ENCODE data around the gene ADAMTS14.

ADAMTS14 gene

GRCh38 chr10:70704211-70704610 lies 31.9 kb downstream of the ADAMTS14 start:
- TF ChIP-seq EP300 (IDR thresholded peaks at IDR 0.05; ENCODE audit: borderline replicate concordance) = no peak
- TF ChIP-seq FOXM1 (IDR thresholded peaks at IDR 0.05; ENCODE audit: borderline replicate concordance, low read depth) = no peak
- TF ChIP-seq REST (IDR thresholded peaks at IDR 0.05; ENCODE audit: low read depth) = no peak
- no peak for TF ChIP-seq ZBTB7A (IDR thresholded peaks at IDR 0.05; ENCODE audit: low read depth)
- TF ChIP-seq YY1 (IDR thresholded peaks at IDR 0.05; ENCODE audit: low read depth) = no peak

DNA sequence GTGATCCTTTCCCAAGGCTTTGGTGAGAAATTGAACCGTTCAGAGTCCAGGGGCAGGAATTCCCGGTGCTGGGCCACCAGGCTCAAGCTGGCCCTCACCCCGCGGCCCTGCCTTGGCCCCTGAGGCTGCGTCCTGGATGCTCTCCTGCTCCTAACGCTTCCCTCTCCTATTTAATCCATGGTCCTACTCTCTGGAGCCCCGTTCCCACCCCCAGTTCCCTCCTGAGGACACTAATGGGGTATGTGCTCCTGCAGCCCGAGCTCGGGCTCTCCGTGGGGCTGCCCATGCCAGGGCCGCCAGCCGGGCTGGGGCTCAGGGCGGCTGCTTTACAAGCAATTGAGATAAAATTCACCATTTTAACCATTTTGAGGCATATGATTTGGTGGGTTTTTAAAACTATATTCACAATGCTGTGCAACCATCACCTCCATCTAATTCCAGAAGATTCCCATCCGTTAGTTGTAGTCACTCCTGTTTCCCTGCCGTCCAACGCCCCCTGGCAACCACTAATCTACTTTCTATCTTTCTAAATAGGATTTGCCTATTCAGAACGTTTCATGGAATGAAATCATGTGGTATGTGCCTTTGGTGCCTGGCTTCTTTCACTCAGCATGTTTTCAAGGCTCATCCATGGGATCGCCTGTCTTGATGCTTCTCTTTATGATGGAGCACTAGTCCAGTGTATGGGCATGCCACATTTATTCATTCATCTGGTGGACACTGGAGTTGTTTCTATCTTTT lies 33.0 kb downstream of the ADAMTS14 start:
- TF ChIP-seq NFIC (IDR thresholded peaks at IDR 0.05) = no peak
- TF ChIP-seq EGR1 (IDR thresholded peaks at IDR 0.05) = no peak
- TF ChIP-seq EP300 (IDR thresholded peaks at IDR 0.05; ENCODE audit: borderline replicate concordance) = no peak
- no peak for TF ChIP-seq YY1 (IDR thresholded peaks at IDR 0.05; ENCODE audit: low read depth)
- no peak for TF ChIP-seq USF1 (IDR thresholded peaks at IDR 0.05)
- TF ChIP-seq TAF1 (IDR thresholded peaks at IDR 0.05; ENCODE audit: low read depth) = no peak
- TF ChIP-seq CREB1 (IDR thresholded peaks at IDR 0.05; ENCODE audit: low read depth) = no peak
- no peak for TF ChIP-seq REST (IDR thresholded peaks at IDR 0.05; ENCODE audit: low read depth)
- TF ChIP-seq CEBPB (IDR thresholded peaks at IDR 0.05) = no peak
- TF ChIP-seq RAD21 (IDR thresholded peaks at IDR 0.05; ENCODE audit: low read depth) = no peak
- TF ChIP-seq ZBTB7A (IDR thresholded peaks at IDR 0.05; ENCODE audit: low read depth) = no peak
- no peak for TF ChIP-seq FOXM1 (IDR thresholded peaks at IDR 0.05; ENCODE audit: borderline replicate concordance, low read depth)

DNA sequence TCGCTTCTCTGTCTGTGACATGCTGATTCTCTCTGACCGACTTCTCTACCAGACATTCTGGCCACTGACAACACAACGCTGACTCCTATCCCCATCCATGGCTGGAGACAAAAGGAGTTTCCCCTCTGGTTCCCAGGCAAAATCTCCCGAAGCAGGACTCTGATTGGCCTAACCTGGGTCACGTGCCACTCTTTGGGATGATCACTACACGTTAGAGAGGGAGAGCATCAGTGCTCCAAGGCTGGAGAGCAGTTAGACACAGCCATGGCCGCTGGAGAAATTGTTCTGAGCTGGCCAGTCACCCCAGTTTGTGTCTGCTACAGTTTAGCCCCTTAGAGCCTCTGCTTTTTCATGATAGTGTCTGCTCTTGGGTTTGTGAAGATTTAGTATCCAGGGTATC lies 38.9 kb downstream of the ADAMTS14 start:
- TF ChIP-seq USF1 (IDR thresholded peaks at IDR 0.05) (peak; percentile 61), RAD21 (IDR thresholded peaks at IDR 0.05; ENCODE audit: low read depth) (no peak)

DNA sequence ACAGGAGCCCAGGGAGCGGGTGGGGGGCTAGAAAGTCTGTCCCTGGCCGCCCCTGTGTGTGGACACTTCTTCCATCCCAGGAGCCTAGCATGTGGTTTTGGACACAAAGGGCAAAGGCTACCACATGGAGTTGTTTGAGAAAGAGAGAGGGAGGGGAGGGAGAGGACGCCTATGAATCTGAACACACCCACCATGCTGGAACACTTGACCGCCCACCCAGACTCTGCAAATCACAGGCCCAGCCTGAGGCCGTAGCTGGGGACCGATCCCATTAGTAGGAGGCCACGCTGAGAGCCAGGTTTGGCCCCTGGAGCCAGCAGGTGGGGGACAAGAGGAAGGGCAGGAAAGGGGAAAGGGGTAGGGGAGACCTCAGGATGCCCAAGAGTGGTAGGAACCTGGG lies 39.6 kb downstream of the ADAMTS14 start:
- TF ChIP-seq CEBPB (IDR thresholded peaks at IDR 0.05) = no peak
- TF ChIP-seq TCF12 (IDR thresholded peaks at IDR 0.05; ENCODE audit: low read depth) = no peak
- no peak for TF ChIP-seq TAF1 (IDR thresholded peaks at IDR 0.05; ENCODE audit: low read depth)
- no peak for TF ChIP-seq EP300 (IDR thresholded peaks at IDR 0.05; ENCODE audit: borderline replicate concordance)
- TF ChIP-seq RAD21 (IDR thresholded peaks at IDR 0.05; ENCODE audit: low read depth) = no peak
- no peak for TF ChIP-seq FOXM1 (IDR thresholded peaks at IDR 0.05; ENCODE audit: borderline replicate concordance, low read depth)
- no peak for TF ChIP-seq REST (IDR thresholded peaks at IDR 0.05; ENCODE audit: low read depth)
- TF ChIP-seq, protein P1, sequence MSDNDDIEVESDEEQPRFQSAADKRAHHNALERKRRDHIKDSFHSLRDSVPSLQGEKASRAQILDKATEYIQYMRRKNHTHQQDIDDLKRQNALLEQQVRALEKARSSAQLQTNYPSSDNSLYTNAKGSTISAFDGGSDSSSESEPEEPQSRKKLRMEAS (IDR thresholded peaks at IDR 0.05) = no peak
- TF ChIP-seq EGR1 (IDR thresholded peaks at IDR 0.05) = no peak
- TF ChIP-seq YY1 (IDR thresholded peaks at IDR 0.05; ENCODE audit: low read depth) = no peak
- no peak for TF ChIP-seq ZBTB7A (IDR thresholded peaks at IDR 0.05; ENCODE audit: low read depth)
- TF ChIP-seq NFIC (IDR thresholded peaks at IDR 0.05) = no peak

- TF ChIP-seq CREB1 (IDR thresholded peaks at IDR 0.05; ENCODE audit: low read depth) (no peak), USF1 (IDR thresholded peaks at IDR 0.05) (no peak)
Observed at GRCh38 chr10:70714245-70714644, 41.9 kb downstream of the ADAMTS14 start.

All from Ishikawa (cell line).